Inflammatory macrophage (primary cell): ENCODE data around the gene LYPD8.
A peak's percentile ranks its signal among the peaks of the same experiment; 100 is the strongest.
"Not testable (repeated sequence)": the region's sequence is repeated elsewhere in the genome, so short reads cannot be mapped to it uniquely, and the experiment has no call there.

ENCODE experiments used
- DNase-seq, 2 donors: peaks; one replicate each; pipeline ENCODE4 v3.0.0-alpha.2; 2020 to 2022
- total RNA-seq, 18 experiments: gene quantifications; one replicate each; lab custom pipeline; 2026; ENCODE audit warnings: mixed read lengths in 6 of 18, inconsistent platforms in 2 of 18; lab: John Stamatoyannopoulos, UW

Gene LYPD8
- total RNA-seq = 0 to 0.06 (median 0) reads per million in 18 experiments

GRCh38 chr1:248755517-248755916 lies at the start of gene LYPD8:
Gene LYPD8, minus strand, starts transcription at chr1:248755759. Its CDS starts 4,678 bp downstream, at chr1:248751081.
- DNase-seq = no peak

- peak; percentile 84 to 92 for DNase-seq
Observed at GRCh38 chr1:248804771-248805681, 49.5 kb upstream of the LYPD8 start.

DNA sequence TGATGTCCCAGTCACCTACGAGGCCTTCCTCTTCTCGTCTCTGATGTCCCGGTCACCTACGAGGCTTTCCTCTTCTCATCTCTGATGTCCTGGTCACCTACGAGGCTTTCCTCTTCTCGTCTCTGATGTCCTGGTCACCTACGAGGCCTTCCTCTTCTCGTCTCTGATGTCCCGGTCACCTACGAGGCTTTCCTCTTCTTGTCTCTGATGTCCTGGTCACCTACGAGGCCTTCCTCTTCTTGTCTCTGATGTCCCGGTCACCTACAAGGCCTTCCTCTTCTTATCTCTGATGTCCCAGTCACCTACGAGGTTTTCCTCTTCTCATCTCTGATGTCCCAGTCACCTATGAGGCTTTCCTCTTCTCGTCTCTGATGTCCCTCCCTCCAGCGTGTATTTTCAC lies 47.9 kb upstream of the LYPD8 start:
- not testable (repeated sequence) for DNase-seq

DNA sequence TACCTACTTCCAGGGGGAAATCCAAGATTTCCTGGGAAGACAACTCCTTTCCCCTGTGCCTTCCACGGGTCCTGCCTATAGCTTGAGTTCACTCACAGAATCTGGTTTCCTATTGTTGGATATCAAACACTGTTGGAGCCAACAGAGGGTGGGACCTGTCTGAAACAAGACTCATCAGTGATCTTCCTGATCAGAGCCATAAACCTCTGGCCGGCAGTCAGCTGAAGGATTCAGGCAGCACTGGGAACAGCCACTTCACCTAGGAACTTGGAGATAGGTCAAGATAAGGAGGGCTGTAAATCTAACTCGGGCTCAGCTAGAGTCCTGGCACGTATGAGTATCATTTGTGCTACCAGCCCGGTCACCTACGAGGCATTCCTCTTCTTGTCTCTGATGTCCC lies 46.9 kb upstream of the LYPD8 start:
- DNase-seq = no peak

DNA sequence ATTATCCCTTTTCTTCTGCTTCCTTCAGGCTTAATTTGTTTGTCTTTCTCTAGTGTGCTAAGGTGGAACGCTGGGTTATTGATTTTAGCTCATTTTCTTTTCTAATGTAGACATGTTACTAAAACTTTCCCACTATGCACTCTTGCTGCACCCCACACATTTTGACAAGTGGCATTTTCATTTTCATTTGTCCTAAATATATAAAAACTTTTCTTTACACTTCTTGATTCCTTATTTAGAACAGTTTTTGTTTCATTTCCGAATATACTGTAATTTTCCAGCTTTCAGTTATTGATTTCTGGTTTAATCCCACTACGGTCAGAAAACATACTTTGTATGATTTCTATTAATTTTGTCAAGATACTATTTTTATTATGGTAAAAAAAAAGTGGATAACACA lies 44.9 kb upstream of the LYPD8 start:
- no peak for DNase-seq

DNA sequence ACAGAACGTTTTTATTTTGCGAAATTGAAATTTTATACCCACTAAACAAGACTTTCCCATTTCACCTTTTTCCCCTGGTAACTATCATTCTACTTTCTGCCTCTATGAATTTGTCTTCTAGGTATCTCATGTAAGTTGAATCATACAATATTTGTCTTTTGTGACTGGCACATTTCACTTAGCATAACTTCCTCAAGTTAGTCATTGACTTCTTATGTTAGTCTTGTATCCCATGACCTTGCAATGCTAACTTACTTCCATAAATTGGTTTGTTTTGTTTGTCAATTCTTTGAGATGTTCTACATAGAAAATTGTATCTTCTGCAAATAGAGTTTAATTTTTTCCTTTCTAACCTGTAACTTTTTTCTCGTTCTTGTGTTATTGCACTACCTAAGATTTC lies 43.2 kb upstream of the LYPD8 start:
- peak; percentile 56 to 79 for DNase-seq

DNA sequence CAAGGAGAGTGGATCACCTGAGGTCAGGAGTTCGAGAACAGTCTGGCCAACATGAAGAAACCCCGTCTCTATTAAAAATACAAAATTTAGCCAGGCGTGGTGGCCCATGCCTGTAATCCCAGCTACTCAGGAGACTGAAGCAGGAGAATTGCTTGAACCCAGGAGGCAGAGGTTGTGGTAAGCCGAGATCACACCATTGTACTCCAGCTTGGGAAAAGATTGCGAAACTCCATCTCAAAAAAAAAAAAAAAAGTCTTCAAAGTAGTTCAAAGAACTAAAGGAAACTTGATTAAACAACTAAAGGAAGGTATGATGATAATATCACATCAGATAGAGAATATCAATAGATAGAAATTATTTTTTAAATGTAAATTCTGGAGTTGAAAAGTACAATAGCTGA lies 39.1 kb upstream of the LYPD8 start:
- DNase-seq = not testable (repeated sequence)

DNA sequence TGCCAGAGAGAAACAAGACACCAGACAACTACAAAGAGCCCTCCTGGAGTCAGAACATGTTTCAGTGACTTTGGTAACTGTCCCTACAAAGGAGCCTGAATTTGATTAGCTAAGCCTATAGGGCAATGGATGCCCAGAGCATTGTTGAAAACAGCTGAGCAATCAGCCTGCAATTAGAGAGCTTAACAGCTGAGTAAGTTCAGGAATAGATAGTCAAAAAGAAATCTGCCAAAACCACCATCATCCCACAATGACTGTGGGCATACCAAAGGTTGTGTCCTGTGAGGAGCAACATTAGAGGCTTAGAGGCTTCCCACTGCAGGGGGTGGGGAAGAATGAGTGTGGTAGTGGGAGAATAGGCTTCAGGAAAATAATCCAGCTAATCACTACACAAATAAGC lies 38.0 kb upstream of the LYPD8 start:
- no peak for DNase-seq

- DNase-seq = peak; percentile 71 to 78
Observed at GRCh38 chr1:248792342-248792741, 36.8 kb upstream of the LYPD8 start.

DNA sequence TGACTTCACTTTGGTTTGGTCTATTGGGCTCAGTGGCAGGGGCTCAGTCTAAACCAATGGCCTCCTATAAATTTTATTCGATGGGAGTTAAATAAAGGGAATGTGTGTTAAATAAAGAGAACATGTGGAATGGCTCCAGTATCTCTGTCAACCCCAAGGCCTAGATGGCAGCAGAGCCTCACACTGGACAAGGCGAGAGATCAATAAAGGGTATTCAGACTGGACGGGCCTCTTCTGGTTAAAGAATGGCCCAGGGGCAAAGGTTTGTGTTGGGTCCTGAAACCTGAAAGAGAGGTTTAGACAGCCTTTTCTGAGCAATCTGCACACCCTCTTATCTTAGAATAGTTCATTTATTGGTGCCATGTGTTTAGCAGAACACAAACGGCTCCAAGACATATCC lies 35.5 kb upstream of the LYPD8 start:
- DNase-seq = no peak

DNA sequence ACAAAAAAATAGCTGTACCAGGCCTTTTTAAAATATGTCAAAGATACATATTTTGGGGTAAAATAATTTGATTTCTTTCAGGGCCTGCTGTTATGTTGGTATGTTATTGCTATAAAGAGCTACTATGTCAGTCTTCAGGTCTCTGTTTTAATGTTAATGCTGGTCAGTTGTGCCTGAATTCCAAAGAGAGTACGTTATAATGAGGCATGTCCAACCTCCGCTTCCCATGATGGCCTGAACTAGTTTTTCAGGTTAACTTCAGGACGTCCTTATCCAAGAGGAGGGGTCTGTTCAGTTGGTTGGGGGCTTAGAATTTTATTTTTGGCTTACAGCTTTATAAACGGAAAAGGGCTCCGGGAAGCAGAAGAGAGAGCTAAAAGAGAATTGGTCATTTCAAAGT lies 34.9 kb upstream of the LYPD8 start:
- DNase-seq = no peak

- not testable (repeated sequence) for DNase-seq
Observed at GRCh38 chr1:248789337-248789736, 33.8 kb upstream of the LYPD8 start.

DNA sequence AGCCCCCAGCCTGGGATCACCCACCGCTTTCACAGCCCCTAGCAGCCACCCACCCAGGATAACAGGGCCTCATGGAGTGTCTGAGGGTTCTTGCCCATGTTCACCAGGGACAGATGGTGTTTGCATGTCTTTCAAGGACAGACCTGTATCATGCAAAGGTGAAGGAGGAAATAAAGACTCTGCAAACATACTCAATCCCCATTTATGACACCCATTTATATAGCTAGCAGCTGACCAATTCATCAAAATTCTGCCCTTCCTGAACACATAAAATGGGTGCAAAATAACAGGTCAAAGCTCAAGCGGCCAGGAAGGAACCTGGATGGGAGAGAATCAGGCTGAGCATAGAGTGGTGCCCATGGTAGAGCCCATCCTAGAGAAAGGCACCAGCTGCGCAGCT lies 32.8 kb upstream of the LYPD8 start:
- DNase-seq = no peak

DNA sequence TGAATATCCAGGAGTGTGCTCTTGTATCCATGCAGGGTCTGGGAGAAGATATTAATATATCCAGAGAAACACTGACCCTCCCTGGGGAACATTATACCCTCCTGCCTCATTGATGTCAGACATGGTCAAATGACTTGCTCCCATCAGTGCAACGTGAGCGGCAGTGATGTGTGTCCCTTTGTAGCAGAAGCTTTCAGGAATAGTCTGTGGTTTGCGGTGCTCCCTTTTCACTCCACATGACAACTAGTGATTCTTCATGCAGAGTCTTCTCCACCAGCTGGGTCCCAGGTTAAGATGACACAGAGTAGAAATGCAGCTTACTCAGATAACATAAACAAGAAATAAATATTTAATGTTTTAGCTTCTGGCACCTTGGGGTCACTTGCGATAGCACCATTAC lies 31.9 kb upstream of the LYPD8 start:
- no peak for DNase-seq

DNA sequence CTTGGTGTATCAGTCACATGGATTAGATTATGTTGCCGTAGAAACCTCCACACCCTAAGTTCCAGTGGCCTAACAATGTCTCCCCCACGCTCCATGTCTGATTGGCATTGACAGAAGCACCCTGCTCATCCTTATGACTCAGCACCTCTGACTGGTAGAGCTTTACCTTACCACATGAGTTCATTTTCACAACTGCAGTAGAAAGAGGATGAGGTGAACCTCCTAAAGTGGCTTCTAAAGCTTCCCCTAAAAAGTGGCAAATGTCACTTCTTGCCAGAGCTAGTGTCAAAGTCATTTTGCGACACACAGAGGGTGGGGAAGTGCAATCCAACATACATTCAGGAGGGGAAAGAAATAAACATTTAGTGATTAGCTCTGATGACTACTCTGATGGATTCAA lies 30.6 kb upstream of the LYPD8 start:
- DNase-seq = peak; percentile 85 to 87

DNA sequence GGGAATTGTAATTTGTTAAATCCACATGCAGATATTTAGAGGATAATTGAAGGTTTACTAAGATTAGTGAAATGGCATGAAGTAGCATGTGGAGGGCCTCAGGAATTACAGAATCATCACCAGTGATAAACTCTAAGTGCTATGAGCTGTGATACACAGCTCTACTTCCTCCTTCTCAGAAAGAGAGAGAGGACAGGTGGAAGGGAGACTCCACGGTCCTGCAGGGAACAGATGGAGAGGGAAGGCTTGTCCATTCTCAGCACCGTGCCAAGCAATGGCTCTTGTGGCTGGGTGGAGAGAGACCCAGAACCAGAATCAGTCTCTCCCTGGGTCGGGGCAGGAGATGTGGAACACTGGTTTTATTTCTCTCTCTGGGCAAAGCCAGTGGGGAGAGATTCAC lies 27.8 kb upstream of the LYPD8 start:
- DNase-seq = no peak

- DNase-seq = no peak
Observed at GRCh38 chr1:248782416-248783141, 27.0 kb upstream of the LYPD8 start.

GRCh38 chr1:248779350-248779749 lies 23.8 kb upstream of the LYPD8 start:
- no peak for DNase-seq

DNA sequence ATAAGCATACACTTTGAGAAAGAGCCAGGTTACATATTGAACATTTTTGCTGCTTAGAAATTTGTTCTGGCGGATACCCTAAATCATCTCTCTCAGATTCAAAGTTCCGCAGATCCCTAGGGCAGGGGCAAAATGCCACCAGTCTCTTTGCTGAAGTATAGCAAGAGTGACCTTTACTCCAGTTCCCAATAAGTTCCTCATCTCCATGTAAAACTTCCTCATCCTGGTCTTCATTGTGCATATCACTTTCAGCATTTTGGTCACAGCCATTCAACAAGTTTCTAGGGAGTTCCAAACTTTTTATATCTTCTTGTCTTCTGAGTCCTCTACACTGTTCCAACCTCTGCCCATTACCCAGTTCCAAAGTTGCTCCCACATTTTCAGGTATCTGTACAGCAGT lies 23.3 kb upstream of the LYPD8 start:
- peak; percentile 28 to 46 for DNase-seq

DNA sequence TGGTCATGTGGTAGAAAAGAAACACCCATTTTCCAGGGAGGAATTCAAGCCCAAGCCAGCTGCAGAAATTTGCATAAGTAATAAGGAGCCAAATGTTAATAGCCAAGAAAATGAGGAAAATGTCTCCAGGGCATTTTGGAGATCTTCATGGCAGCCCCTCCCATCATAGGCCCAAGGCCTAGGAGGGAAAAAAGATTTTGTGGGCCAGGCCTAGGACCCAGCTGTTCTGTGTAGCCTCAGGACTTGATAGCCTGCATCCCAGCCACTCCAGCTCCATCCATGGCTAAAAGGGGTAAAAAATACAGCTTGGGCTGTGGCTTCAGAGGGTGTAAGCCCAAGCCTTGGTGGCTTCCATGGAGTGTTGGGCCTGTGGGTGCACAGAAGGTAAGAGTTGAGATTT lies 21.4 kb upstream of the LYPD8 start:
- DNase-seq = no peak

GRCh38 chr1:248775441-248775840 lies 19.9 kb upstream of the LYPD8 start:
- DNase-seq = no peak

DNA sequence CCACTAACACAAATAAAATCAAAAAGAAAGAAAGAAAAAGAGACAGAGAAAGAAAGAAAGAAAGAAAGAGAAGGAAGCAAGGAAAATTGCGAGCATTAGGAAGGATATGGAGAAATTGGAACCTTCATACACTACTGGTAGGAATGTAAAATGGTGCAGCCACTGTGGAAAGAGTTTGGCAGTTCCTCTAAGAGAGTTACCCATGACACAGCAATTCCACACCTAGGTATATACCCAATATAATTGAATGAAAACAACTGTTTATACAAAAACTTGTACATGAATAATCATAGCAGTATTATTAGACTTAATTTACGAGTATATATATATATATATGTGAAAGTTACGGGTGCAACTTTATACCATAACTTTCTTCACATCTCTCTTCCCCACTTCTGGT lies 4.1 kb upstream of the LYPD8 start:
- no peak for DNase-seq

DNA sequence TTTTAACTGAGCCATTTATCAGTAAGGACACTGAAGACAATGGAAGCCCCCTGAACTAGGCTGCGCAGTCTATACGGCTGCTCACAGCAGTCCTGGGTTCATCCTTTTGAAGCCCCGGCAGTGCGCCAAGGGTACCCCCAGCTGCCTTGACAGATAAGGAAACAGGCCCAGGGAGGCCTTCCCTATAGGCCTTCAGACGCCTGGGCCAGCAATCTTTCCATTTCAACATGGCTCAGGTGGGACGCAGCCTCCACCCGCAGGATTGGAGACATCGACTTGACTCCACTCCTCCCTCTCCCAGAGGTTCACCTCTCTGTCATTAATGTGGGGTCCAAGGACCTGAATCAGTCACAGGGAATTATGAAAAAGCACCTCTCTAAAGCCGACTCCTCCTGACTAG lies 2.8 kb upstream of the LYPD8 start:
- no peak for DNase-seq

- no peak for DNase-seq
Observed at GRCh38 chr1:248757784-248758195, 2.2 kb upstream of the LYPD8 start.
